ENCODE results near the gene SNED1.

GRCh38 chr2:241000831-241001321, 2.5 kb downstream of the SNED1 start:
- no peak for TF ChIP-seq POLR2AphosphoS5 (IDR thresholded peaks at IDR 0.05; ENCODE audit: low read depth, low read length)
- no peak for TF ChIP-seq TAF1 (IDR thresholded peaks at IDR 0.05; ENCODE audit: low read depth, low read length)
- TF ChIP-seq POLR2A (IDR thresholded peaks at IDR 0.05; ENCODE audit: low read depth, low read length): no peak
- no peak for TF ChIP-seq PAX5 (IDR thresholded peaks at IDR 0.05; ENCODE audit: insufficient read depth, low read length, severe bottlenecking)
- TF ChIP-seq POU2F2 (IDR thresholded peaks at IDR 0.05; ENCODE audit: low read depth, low read length): no peak
